Measurements from ENCODE around the gene KRTAP10-4.

DNA sequence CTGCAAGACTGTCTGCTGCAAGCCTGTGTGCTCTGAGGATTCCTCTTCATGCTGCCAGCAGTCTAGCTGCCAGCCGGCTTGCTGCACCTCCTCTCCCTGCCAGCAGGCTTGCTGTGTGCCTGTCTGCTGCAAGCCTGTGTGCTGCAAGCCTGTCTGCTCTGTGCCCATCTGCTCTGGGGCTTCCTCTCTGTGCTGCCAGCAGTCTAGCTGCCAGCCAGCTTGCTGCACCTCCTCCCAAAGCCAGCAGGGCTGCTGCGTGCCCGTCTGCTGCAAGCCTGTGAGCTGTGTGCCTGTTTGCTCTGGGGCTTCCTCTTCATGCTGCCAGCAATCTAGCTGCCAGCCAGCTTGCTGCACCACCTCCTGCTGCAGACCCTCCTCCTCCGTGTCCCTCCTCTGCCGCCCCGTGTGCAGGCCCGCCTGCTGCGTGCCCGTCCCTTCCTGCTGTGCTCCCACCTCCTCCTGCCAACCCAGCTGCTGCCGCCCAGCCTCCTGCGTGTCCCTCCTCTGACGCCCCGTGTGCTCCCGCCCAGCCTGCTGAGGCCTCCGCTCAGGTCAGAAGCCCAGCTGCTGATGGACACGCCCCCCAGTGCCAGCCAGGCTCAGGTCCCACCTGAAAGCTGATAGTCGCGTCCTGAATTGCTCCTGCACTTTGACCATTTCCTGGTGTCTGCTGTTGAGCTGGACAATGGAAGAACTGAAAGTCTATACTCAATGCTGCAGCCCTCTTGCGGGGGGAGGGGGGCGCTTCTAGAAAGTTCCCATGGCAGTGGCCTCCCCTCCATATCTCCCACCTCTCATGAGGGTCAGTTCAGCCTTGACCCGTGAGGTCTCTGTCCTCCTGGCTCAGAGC, 1.2 kb downstream of the KRTAP10-4 start:
- TF ChIP-seq, protein P1, sequence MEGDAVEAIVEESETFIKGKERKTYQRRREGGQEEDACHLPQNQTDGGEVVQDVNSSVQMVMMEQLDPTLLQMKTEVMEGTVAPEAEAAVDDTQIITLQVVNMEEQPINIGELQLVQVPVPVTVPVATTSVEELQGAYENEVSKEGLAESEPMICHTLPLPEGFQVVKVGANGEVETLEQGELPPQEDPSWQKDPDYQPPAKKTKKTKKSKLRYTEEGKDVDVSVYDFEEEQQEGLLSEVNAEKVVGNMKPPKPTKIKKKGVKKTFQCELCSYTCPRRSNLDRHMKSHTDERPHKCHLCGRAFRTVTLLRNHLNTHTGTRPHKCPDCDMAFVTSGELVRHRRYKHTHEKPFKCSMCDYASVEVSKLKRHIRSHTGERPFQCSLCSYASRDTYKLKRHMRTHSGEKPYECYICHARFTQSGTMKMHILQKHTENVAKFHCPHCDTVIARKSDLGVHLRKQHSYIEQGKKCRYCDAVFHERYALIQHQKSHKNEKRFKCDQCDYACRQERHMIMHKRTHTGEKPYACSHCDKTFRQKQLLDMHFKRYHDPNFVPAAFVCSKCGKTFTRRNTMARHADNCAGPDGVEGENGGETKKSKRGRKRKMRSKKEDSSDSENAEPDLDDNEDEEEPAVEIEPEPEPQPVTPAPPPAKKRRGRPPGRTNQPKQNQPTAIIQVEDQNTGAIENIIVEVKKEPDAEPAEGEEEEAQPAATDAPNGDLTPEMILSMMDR (IDR thresholded peaks at IDR 0.05), result no peak
- TF ChIP-seq POLR2AphosphoS5 (IDR thresholded peaks at IDR 0.05), result no peak
